Measurements from ENCODE around the gene TSHZ2.

TSHZ2 gene

DNA sequence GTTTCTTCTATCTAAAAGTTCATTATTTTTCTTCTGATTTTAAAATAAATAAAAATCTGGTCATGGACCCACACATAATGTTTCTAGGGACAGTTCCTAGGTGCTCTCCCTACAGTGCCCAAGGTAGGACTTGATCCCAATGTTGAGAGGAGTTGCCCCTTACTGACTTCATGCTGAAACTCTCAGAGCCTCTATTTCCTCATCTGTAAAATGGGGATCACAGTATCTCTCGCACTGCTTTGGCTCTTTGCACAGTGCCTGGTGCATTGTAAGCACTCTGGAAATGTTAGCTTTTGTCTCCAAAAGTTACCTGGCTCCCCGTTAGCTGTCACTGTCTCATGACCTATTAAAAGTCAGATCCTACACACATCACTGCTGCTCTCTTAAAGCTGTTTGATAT, 205.5 kb downstream of the TSHZ2 start:
- no peak for DNase-seq

DNA sequence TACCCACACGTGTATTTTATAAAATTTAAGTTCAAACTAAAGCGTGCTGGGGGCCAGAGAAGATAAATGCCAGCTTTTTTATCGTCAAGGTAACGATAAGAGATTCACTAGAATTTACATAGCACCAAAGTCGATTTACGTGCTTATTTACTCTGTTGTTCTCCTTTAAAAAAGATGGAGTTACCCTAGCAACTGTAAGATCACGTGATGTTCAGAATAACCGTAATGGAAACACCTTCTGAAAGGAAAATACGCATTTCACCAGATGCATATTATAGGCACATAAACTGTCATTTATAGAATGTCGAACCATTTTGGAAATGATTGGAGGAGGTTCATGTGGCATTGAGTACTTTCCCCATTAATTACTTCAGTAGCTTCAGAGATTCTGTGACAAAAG, 207.6 kb downstream of the TSHZ2 start:
- DNase-seq, result no peak

DNA sequence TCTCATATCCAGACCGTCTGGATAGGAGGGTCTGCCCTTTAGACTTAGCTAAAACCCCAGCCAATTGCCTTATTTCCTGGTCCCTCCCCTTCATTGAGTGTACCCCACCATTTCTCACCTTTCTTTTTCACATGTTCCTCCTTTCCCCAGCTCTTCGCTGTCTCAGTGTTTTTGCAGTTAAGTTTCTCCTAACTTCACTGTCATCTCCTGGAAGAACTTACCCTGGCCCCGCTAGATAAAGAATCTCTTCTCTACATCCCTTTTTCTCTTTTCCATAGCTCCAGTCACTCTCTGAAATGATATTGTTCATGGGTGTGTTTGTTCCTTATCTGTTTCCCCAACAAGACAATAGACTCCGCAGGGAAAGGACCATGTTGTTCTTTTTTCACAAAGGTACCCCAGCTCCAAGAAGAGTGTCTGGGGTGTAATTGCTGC, 208.8 kb downstream of the TSHZ2 start:
- DNase-seq, result no peak

DNA sequence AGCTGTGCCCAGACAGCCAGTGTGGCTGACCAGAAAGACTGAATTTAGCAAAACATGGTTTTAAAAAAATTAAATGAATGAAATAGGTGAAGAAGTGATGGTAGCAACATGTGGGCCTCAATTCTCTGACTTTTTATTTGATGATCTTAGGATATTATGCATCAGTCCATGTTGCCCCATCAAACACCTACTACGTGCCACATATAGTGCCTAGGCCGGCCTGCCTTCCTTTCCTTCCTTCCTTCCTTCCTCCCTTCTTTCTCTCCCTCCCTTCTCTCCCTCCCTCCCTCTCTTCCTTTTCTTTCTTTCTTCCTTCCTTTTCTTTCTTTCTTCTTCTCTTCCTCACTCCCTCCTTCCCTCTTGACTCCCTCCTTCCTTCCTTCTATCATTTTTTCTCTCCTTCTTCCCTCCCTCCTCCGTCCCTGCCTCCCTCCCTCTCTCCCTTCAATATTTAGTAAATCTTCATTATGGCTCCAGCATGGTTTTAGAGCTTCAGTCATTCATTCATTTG, 209.8 kb downstream of the TSHZ2 start:
- no peak for DNase-seq

DNA sequence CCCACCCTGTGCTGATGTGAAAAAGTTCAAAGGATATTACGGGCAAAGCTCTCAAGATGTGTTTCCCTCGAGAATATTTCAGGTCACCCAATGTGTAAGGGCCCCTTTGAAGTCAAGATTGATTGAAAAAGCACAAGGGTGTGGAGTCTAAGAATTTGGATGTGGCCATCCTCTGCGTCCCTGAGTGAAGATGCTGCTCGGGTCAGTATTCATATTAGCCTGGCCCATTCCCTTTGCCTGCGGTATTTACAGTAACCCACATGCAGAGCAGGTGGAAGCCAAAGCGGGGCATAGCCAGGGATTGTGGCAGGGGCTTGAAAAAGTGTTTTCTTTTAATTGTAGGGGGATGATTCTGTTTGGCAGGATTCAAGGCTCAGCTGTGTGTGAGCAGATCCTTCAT, 211.0 kb downstream of the TSHZ2 start:
- no peak for DNase-seq

DNA sequence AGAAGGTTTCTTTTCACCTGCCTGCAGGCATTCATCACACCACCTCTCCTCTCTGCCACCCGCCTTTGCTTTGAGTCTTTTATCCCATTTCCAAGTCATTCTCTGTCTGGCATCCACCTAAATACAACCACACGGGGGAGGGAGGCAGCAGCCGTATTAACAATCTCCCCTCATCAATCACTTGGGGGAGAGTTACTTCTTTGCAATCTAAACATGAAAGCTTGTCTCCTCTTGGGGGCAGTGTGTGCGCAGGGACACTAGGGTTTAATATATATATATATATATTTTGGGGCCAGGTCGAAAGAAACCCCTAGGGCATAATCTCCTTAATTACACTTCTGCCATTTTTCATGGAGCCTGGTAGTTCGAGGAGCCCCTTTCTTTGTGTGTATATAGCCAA, 214.5 kb downstream of the TSHZ2 start:
- peak; percentile 64 for DNase-seq

DNA sequence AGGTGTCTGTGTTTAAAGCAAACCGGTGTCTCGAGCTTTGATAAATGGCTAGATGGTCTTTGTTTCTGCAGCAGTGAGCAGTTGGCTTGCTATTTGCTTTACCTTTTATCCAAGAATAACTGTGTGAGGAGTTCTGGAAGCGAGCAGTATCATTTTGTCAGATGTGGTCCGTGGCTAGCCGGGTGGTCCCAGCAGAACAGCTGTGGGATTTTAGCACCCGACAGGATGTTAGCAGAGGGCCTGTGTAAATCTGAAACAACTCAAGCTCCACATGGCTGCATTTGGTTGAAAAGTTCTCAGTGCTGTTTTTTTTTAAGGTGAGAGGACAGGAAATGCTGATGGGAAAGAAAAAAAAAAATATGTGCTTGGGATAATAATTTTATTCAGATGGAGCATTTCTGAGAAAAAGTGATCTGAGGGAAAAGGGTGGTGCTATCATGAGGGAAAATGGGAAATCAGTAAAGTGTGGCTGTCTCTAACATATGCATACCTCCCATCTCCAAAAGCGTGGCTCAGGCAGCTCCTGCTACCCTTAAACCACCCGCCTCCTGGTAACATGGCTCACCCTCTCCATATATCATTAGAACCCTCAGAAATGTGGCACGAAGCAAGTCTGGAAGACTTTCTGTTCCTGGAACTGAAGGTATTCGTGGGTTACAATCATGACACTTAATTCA, 215.4 kb downstream of the TSHZ2 start:
- peak; percentile 59 for DNase-seq

DNA sequence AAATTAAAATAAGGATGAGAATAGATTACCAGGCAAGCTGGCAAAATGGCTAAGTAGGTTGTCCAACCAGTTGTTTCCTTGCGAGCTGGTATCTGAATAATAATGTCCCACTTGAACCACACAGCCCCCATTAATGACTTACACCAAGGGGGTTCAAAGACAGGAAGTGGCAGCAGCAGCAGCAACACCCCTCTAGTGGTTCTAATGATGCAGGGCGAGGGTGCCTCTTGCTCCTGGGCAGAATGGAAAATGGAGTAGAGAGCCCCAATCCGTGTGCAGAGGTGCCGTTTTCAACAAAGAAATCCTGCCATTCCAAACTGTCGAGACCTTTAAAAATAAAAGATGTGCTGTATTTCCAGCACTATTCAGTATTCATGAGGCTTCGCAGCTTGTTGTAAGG, 218.1 kb downstream of the TSHZ2 start:
- no peak for DNase-seq

DNA sequence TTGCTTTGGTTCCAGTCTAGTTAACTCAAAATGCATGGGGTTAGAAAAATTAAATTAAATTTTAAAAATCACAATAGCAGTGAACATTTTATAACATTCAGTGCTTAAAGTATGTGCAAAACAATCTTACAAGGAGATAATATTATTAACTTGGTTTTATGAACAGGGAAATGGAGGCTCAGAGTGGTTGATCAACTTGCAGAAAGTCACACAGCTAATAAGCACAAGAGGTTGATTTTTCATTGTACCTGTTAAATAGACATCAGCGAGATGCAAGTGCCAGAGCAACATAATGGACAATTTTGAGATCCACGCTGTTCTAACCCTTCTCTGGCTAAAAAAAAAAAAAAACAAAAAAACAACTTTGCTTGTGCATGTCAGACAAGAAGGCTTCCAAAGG, 219.8 kb downstream of the TSHZ2 start:
- DNase-seq, result no peak

DNA sequence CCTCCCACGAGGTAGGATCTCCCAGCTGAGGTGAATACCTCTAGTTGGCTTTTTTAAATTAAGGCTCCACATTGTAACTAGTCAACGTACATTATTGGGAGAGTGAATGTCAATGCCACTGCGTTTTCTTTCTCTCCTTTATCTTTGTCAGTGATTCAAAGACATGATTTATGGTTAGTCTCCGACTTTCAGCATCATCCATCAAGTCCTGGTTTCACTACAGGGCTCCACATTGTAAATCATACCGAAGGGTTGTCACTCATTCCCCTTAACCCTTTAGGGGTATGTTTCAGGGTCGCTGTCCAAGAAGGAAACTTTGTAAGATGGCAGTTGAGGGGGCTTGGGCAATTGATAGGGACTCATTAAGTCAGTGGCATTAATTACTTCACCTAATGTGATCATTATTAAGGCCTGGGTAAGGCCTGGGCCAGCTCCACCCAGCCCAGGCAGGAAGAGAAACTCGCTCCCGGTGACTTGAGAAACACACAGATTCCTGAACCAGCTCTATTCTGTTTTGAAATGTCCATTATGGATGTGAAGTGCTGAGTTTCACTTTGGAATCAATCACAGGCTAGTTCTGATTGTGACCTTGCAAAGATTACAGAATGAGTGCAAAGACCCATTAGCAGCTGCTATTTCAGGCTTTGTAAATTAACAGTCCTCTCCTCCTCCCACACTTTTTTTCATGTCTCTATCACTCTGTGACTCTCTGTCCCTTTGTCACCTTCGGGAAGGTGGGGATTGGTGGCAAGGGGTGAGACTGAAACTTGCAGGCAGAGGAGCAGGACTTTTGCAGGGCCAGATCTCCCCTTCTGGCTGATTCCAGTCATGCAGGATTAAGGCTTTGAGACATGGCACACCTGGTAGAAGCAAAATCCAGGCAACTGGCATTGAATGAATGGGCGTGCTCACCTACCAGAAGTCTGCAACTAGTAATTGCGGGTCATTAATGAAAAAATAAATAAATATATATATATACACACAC, 222.4 kb downstream of the TSHZ2 start:
- peak; percentile 6 for DNase-seq

DNA sequence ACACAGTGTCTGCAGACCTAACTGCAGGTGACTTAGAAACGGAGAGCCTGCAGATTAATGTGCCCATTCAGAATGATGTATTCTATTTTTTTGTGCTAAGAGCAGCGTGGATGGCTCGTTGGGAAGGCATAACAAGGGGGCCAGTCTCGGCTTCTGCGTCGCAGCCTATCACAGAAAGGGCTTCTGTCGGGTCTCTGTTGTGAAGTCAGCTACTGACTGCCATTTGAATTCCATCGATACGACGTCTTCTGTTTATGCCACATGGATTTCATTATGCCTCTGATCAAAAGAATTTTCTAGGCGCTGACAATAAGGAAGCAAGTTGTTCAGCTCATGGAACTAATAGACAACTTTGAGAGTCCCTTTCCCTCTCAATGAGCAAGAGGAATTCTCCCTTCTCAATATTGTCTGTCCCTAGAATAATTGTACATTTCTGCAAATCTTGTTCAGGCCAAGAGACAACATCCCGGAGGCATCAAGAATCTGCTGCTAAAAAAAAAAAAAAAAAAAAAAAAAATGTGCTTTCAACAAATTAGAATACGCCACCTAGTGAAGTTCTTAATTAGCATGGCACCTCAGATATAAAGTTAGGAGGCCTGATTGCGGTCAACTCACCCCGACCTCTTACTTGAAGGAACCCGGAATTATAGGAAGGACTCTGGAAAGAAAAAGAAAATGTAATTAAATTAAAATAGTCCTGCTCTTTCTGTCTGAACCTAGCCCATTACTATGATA, 223.9 kb downstream of the TSHZ2 start:
- DNase-seq, result no peak

DNA sequence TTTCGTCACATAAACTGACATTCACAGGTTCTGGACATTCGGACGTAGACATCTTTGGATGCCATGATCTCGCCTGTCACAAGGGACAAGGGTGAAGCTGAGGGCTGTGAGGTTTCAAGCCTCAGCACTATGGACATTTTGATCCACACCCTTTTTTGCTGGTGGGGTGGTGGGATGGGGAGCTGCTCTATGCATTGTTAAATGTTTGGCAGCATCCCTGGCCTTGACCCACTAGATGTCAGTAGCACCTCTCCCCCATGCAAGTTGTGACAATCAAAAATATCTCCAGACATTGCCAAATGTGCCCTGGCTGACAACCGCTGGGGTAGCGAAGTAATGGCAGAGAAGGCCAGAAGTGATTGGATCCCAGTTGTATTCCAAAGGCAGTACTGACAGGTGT, 229.4 kb downstream of the TSHZ2 start:
- no peak for DNase-seq

DNA sequence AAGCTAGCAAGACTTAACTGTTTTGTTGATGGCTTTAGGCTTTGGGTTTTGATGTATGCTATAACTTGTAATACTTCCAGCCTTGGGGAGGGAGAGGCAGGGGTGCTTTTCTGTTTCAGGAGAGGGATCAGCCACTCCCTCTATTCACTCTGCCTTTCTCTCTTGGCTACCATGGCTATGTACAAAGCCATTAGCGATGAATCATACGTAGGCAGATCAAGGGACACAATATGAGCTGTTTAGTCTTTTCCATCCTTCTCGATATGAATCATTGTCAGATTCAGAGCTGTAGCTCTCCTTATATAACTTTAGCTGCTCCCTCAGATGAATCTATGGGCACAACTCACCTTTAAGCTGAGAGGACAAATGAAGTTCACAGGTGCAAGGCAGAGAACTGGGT, 230.6 kb downstream of the TSHZ2 start:
- DNase-seq, result peak; percentile 84

DNA sequence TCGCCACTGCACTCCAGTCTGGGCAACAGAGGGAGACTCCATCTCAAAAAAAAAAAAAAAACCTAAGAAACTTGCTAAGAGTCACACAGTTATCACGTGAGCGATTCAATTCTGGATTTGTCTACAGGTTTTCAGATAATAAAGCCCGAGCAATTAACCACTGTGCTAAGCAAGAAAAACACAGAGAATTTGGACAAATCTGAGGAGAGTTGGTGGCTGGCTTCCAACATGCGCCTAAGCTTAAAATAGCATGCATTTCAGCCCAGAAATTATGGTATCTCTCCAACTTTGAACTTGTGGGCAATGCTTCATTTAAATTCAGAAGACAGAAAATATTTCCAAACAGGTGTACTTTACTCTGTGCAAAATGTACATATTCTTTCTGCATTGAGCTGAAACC, 232.9 kb downstream of the TSHZ2 start:
- no peak for DNase-seq

DNA sequence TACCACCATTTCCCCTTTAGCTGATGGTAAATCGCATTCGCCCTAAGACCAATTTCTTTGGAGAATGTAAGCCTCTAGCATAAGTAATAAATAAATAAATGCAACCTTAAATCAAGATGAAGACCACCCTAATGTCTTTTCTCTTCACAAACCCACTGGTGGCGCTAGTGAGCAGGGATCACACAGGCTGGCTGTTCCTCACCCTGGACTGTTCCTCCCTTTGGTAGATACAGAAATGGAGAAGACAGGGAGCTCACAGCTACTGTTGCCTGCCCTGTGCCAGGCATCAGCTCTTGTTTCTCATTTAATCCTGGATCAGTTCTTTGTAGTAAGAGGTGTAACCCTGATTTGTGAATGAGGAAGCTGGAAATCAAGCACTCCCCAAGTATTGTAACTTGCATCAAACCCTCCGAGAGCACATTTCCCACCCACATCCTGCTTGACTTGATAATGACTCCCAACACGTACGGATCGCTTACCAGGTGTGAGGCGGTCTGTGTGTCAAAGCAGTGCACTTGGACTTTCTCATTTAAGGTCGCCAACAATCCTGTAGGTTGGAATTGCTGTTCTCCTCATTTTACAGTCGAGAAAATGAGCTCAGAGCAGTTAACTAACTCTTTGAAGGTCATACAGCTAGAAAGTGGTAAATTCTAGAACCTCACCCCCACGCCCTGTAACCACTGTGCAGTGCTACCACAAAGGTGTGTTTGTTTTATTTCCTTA, 236.1 kb downstream of the TSHZ2 start:
- DNase-seq, result peak; percentile 27

DNA sequence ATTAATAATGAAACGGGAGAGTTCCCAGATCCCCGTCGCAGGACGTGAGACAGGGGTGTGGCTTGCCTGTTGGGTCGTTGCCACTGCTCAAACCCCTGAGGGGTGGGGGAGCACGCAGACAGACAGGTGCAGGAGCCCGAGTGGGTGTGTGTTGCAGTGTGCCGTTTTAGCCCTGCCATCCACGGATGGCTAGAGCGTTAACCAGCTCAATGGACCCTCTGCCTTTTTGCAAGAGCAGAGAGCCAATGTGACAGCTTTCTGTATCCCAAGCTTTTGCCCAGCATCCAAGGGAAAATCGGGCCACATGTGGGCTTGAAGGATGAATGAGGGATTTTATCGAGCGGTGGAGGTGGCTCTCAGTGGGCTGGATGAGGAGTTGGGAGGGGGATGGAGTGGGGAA, 237.9 kb downstream of the TSHZ2 start:
- DNase-seq, result no peak

DNA sequence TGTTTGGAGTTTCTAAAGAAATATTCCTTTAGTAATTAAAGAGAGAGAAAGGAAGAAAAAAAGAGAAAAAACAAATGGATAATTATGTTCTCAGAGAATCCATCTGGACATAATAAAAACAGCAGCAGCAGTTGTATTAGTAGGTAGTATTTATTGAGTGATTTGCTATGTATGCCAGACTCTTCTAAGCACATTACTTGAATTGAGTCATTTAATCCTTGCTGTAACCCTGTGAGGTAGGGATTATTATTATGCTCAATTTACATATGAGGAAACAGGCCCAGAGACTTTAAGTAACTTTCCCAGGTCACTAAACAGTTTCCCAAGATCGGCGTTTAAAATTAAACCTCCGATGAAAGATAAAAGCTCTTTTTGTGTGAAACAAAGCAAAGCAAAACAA, 238.8 kb downstream of the TSHZ2 start:
- no peak for DNase-seq

DNA sequence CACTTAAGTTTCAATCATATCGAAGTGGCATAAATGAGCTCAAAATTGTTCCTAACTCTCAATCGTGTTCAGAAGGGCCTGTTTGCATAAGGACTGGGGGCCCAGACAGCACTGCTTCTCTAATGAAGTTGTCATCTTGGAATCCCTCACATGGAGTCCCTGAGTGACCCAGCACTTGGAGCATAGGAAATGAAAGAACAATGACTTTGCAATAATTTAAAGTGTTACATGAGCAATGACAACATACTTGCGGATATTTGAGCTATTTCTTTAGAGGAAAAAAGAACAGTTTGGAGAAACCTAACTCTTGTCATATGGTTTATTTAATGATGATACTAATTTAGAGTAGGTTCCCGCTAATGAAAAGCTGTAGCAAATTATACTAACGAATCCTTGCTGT, 239.9 kb downstream of the TSHZ2 start:
- no peak for DNase-seq

DNA sequence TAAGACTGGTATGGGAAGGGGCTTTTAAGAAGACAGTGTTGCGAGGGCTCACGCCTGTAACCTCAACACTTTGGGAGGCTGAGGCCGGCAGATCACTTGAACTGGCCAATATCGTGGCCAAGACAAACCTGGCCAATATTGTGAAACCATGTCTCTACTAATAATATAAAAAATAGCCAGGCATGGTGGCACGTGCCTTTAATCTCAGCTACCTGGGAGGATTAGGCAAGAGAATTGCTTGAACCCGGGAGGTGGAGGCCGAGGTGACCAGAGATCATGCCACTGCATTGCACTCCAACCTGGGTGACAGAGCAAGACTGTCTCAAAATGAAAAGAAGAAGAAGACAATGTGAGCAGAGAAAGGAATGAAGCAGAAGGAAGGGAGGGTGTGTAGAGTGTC, 242.2 kb downstream of the TSHZ2 start:
- DNase-seq, result no peak

DNA sequence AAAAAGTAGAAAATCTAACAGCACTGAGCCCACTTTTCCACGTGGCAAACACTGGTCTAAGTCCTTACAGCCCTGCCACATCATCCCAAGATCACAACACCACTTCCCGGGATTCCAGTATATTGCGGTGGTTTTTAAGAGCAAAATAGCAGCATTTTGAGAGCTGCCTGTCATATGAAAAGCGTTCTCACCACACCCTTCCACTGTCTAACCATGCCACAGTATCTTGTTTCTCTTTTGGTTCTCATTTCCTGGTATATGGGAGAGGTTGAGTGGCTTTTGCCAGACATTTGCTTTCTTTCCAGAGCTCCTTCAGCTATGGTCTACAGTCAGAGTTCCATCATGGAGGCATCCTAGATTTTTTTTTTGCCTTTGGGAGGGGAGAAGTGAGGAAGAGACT, 243.0 kb downstream of the TSHZ2 start:
- DNase-seq, result no peak

DNA sequence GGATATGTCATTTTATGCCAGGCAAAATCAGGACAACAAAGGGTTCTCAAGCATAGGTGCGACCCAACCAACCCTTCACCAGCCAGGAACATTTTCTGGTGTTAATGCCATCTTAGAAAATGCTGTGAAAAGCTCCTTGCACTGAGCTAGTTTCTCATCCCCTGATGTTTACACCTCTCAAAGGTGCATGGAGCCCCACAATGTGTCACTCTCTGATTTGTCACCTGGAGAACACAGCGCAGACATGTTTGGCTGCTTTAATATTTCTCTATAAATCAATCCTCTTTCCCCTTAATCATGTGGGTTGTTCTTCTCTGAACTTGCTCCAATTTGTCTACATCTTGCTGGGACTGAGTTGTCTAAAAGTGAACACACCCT, 244.3 kb downstream of the TSHZ2 start:
- no peak for DNase-seq

DNA sequence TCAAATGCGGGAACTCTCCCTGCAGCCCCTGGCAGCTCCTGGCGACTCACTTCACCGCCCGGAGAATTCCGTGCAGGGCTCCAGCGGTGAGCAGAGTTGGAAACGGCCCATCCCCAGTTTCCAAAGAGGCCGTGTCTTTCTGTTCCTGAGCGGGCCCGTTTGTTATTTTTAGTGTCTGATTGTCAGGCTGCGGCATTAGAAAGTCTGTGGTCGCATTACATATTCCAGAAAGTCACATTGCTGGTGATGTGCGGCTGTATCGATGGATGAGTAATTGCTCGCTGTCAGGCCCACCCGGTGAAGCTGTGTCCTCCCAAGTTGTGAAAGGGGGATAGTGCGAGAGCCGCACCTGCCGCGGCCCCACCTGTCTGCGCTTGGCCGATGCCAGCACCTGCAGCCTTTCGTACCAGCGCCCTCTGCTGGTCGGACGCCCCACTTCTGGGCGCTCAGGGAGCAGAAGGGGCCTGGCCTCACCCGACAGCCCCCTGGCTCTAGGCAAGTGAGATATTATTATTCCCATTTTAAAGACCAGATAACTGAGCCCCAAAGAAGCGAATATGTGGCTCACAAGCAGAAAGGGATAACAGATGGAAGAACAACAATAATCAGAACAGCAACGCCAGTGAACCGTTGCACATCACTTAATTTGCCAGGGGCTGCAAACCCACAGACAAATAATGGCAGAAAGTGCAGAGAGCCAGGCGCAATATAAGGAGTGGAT, 244.9 kb downstream of the TSHZ2 start:
- DNase-seq, result peak; percentile 74

Measured in NCI-H69 (cell line).